Measurements from ENCODE around the gene DLG2. TPM values are rescaled to one million over a fixed set of nuclear protein-coding genes. Genes with fewer than 3 reads are reported as not detected.

Gene DLG2
- total RNA-seq, 1 donor from 2014 or later = 5.1 TPM

- TF ChIP-seq CTCF (IDR thresholded peaks at IDR 0.05; ENCODE audit: unreplicated experiment) = no peak
- no peak for DNase-seq (ENCODE audit: low spot score)
- Mint-ChIP-seq H3K27ac (ENCODE audit: unreplicated experiment) (no peak overlapping the region), H3K4me3 (ENCODE audit: unreplicated experiment) (no peak overlapping the region), H3K27me3 (ENCODE audit: unreplicated experiment) (no peaks in the 10 kb centered on the region), H3K36me3 (ENCODE audit: low read depth, unreplicated experiment) (no peaks in the 10 kb centered on the region), H3K9me3 (ENCODE audit: unreplicated experiment) (no peaks in the 10 kb centered on the region), H3K4me1 (ENCODE audit: unreplicated experiment) (no peaks in the 10 kb centered on the region)
These were observed 2162.8 kb downstream of the DLG2 start for GRCh38 chr11:83464160-83464944.

- Mint-ChIP-seq H3K4me3 (ENCODE audit: unreplicated experiment) (no peak overlapping the region), H3K9me3 (ENCODE audit: unreplicated experiment) (no peaks in the 10 kb centered on the region), H3K36me3 (ENCODE audit: low read depth, unreplicated experiment) (no peaks in the 10 kb centered on the region), H3K27me3 (ENCODE audit: unreplicated experiment) (no peaks in the 10 kb centered on the region), H3K27ac (ENCODE audit: unreplicated experiment) (no peak overlapping the region), H3K4me1 (ENCODE audit: unreplicated experiment) (peaks cover 3% of the 10 kb centered on the region)
- no peak for TF ChIP-seq CTCF (IDR thresholded peaks at IDR 0.05; ENCODE audit: unreplicated experiment)
- no peak for DNase-seq (ENCODE audit: low spot score)
These were observed 2167.3 kb downstream of the DLG2 start for GRCh38 chr11:83459798-83460197.

GRCh38 chr11:83456566-83456965 is 2170.6 kb downstream of the DLG2 start:
- TF ChIP-seq CTCF (IDR thresholded peaks at IDR 0.05; ENCODE audit: unreplicated experiment) = no peak
- H3K4me1 Mint-ChIP-seq (ENCODE audit: unreplicated experiment) = peaks cover 3% of the 10 kb centered on the region
- H3K4me3 Mint-ChIP-seq (ENCODE audit: unreplicated experiment) = no peak overlapping the region
- no peak for DNase-seq (ENCODE audit: low spot score)
- no peak overlapping the region for H3K27ac Mint-ChIP-seq (ENCODE audit: unreplicated experiment)
- H3K27me3 Mint-ChIP-seq (ENCODE audit: unreplicated experiment) = no peaks in the 10 kb centered on the region
- H3K9me3 Mint-ChIP-seq (ENCODE audit: unreplicated experiment) = no peaks in the 10 kb centered on the region
- no peaks in the 10 kb centered on the region for H3K36me3 Mint-ChIP-seq (ENCODE audit: low read depth, unreplicated experiment)

GRCh38 chr11:83456075-83456474 is 2171.1 kb downstream of the DLG2 start:
- DNase-seq (ENCODE audit: low spot score) = no peak
- Mint-ChIP-seq H3K36me3 (ENCODE audit: low read depth, unreplicated experiment) (no peaks in the 10 kb centered on the region), H3K27me3 (ENCODE audit: unreplicated experiment) (no peaks in the 10 kb centered on the region), H3K4me3 (ENCODE audit: unreplicated experiment) (no peak overlapping the region), H3K27ac (ENCODE audit: unreplicated experiment) (no peak overlapping the region), H3K9me3 (ENCODE audit: unreplicated experiment) (no peaks in the 10 kb centered on the region), H3K4me1 (ENCODE audit: unreplicated experiment) (peaks cover 3% of the 10 kb centered on the region)
- TF ChIP-seq CTCF (IDR thresholded peaks at IDR 0.05; ENCODE audit: unreplicated experiment) = no peak

GRCh38 chr11:83455356-83455755 is 2171.8 kb downstream of the DLG2 start:
- no peaks in the 10 kb centered on the region for H3K27me3 Mint-ChIP-seq (ENCODE audit: unreplicated experiment)
- H3K4me1 Mint-ChIP-seq (ENCODE audit: unreplicated experiment) = peaks cover 3% of the 10 kb centered on the region
- DNase-seq (ENCODE audit: low spot score) = no peak
- H3K9me3 Mint-ChIP-seq (ENCODE audit: unreplicated experiment) = no peaks in the 10 kb centered on the region
- H3K36me3 Mint-ChIP-seq (ENCODE audit: low read depth, unreplicated experiment) = no peaks in the 10 kb centered on the region
- H3K4me3 Mint-ChIP-seq (ENCODE audit: unreplicated experiment) = no peak overlapping the region
- no peak overlapping the region for H3K27ac Mint-ChIP-seq (ENCODE audit: unreplicated experiment)
- TF ChIP-seq CTCF (IDR thresholded peaks at IDR 0.05; ENCODE audit: unreplicated experiment) = no peak
